HG03175 (cell line): Measurements from ENCODE around the gene ZSCAN10.

Source experiments
- ATAC-seq: cut with Tn5 transposase; IDR thresholded peaks from one replicate; pipeline ENCODE4 v1.9.1; 2021; ENCODE audit warnings: mild to moderate bottlenecking, moderate library complexity; ENCODE audit not compliant: unreplicated experiment

ZSCAN10 gene

DNA sequence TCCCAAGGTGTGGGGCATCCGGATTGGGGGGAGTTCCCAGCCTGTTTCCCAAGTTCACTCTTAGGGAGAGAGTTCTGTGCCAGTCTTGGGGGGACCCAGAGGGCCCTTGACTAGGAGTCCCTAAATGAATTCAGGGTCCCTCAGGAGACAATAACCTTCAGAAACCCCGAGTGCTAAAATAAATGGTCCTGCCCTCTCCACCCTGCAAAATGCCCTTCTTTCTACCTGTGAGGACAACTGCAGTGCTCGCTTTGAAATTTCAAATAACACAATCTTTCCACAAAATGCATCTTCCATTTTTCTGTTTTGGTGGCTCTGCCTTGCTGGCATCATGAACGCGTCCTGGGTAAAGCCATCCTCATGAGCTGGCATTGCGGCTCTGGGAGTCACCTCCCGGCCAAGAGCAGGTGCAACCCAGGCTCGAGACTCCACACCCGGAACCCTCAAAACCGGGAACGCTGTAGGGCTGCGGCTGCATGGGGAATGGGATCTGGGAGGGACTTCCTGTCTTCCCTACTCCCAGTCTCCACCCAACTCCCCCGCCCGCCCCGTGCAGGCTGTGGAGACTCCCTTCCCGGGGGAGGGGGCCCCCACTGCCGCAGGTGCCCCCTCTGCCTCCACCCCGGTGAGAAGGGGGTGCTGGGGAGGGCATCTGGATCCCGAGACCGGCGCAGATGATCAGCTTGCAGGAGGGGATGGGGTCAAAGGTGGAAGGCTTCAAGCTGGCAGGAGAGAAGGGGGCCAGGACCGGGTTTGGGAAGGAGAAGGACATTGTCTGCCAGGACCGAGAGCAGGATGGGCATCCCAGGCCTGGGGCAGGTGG, 13.2 kb upstream of the ZSCAN10 start, which contains the start of gene ZNF205:
ZNF205 (plus strand) TSS at position 529 of the 823 bp plus-strand sequence. CDS start 845 bp downstream, outside the sequence.
- no peak for ATAC-seq

DNA sequence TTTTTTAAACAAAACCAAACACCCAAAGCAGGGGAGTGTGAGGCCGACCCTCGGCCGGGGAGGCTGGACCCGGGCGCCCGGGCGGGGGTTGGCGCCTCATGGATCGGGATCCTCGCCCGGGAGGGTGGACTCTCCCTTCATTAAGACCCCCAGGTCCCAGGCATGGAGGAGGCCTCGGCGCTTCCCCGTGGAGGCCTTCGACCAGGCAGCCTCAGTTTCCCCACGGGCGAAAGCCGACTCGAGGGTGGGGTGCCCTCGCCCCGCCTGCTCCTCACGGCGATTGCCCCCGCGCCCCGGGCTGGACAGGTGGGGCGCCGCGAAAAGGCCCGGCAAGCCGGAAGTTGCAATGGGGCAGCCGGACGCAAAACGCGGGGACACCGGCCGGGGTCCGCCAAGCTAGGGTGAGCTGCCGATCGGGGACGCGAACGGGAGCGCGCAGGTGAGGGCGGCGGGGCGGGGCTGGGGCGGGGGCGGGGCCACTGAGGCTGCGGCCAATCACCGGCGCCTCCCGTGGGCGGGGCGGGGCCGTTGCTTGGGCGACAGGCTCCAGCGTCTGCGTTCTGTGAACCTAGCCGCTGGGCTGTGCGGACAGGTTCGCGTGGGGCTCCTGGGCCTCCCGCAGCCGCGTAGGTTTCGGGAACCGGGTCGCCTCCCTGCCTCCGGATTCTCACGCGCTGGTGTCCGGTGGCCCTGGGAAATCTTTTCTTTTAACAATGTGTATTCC, 7.3 kb upstream of the ZSCAN10 start:
- peak; percentile 87 for ATAC-seq

DNA sequence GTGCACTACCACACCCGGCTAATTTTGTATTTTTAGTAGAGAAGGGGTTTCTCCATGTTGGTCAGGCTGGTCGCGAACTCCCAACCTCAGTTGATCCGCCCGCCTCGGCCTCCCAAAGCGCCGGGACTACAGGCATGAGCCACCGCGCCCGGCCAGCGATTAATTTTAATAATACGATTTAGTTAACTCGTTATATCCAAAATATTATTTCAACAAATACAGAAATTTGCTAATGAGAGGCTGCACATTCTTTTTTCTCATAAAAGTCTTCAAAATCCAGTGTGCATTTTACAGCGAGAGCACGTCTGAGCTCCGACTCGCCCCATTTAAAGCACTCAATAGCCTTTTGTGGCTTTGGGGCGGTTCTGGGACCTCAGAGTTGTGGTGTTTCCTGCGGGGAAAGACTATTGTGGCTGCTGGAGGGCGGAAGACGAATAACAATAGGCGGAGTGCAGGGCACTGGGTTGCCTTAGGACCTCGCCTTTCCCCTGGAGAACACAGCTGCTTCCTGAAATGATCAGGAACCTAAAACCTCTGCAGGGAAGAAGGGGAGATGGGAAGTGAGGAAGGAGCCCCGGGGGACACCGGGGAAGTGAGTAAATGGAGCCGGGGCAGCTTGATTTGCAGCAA, 2.9 kb upstream of the ZSCAN10 start:
- ATAC-seq: no peak

DNA sequence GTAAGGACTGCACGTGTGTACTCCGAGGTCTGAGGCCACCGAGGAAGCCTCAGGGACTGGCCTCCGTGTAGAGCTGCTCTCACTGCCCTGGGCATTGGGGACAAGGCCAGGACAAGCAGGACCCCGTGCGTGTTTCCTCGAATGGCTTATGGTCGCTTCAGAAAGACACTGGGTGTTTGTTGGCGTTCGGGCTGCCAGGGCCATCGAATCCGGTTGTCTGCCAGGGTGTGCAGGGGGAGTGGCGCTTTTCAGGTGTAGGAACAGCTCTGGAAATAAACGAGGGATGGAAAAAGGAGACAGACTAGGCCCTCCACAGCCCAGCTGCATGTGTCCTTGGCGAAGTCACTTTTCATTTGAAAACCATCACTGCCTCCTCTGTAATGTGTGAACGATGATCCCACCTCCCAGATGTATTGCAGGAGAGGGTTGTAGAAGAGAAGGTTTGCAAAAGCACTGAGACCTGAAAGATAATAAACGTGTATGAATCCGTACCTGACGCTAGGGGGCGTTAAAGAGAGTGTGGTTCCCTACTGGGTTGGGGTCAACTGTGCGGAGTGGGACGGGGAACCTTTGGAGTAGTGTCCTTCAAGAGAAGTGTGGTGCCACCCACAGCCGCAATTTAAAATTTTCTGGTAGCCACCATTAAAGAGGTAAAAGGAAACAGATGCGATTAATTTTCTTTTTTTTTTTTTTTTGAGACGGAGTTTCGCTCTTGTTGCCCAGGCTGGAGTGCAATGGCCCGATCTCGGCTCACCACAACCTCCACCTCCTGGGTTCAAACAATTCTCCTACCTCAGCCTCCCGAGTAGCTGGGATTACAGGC, 2.1 kb upstream of the ZSCAN10 start:
- no peak for ATAC-seq

DNA sequence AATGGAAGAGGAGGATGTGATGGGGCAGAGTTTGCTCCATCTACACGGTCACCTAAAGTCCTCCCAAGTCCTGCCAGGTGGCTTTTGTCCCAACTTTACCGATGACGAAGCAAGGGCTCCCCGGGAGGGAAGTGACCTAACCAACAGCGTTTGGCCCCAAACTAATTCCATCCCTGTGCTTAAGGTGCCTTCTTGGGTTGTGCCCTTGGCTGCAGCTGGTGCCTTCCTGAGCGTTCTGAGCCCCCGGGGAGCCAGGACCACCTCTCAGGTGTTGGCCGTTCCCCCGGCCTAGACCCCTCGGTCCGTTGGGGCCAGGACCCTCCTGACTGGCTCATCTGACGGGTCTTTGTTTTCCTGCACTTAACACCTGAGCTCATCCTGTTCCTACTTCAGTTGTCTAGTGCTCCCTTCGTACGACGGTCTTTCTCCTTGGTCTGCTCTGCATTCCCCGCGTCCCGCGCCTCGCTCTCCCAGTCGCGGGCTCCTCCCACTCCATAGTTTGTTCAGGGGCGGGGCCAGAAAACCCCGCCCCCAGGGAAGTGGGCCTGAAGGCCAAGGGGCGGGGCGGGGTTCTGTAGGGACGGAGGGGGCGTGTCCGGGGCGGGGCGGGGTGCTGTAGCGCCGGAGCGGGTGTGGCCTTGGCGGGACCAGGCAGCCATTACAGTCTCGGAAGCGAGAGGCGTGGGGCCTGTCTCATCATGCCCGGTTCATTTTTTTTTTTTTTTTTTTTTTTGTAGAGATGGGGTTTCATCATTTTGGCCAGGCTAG, 822 bp upstream of the ZSCAN10 start:
- ATAC-seq: peak; percentile 61

DNA sequence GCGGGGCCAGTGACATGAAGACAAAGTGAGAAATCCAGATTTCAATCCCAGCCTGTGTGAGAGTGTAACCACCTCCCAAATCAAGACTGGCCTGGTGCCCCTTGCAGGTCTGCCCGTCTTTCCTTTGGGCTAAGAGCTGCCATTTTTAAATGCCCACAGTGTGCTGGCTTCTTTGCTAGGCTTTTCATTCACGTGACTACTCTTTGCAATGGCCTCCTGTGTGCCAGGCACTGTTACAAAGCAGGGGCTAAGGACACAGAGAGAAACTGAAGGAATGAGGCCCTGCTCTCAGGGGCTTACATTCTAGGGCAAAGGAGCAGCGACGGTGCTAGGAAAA, 269 bp upstream of the ZSCAN10 start:
- ATAC-seq: no peak

DNA sequence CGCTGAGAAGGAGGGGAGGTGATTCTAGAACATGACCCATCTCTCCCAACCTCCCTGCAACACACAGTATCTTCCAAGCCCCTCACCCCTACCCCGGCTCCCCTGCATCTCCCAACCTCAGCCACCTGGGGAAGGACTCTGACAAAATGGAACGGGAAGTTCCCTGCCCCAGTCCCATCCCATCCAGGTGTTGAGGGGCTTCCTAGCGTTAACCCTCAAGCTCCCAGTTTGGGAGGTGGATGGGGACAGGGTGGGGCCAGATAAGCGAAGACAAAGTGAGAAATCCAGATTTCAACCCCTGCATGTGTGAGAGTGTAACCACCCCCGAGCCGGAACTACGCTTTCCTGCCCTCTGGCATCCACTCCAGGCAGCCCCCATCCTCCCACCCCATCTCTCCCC, 1.8 kb downstream of the ZSCAN10 start:
- no peak for ATAC-seq

DNA sequence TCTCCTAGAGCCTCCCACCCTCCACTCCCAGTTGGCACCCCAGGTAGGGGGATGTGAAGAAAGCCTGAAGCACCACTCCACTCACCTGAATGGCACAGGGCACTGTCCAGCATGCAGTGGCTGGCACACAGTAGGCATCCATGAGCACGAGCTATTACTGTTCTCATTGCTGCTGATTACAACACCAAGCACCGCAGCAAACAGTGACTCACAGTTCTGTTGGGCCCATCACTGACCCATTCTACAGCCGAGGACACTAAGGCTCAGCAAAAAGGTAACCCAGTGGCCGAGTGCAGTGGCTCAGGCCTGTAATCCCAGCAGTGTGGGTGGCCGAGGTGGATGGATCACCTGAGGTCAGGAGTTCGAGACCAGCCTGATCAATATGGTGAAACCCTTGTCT, 2.7 kb downstream of the ZSCAN10 start:
- no peak for ATAC-seq

DNA sequence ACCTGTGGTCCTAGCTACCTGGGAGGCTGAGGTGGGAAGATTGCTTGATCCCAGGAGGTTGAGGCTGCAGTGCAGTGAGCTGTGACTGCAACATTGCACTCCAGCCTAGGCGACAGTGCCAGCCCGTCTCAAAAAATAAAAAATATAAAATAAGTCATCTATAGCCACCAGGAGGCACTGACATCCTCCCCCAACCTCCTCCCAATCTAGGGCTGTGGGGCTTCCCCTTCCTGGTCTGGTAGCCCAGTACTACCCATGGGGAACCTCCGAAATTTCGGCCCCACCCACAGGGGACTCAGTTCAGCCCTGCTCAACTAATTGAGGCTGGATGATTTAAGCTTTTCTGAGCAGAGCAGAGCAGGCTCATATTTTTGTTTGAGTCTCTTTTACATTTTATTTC, 3.2 kb downstream of the ZSCAN10 start:
- ATAC-seq: no peak

DNA sequence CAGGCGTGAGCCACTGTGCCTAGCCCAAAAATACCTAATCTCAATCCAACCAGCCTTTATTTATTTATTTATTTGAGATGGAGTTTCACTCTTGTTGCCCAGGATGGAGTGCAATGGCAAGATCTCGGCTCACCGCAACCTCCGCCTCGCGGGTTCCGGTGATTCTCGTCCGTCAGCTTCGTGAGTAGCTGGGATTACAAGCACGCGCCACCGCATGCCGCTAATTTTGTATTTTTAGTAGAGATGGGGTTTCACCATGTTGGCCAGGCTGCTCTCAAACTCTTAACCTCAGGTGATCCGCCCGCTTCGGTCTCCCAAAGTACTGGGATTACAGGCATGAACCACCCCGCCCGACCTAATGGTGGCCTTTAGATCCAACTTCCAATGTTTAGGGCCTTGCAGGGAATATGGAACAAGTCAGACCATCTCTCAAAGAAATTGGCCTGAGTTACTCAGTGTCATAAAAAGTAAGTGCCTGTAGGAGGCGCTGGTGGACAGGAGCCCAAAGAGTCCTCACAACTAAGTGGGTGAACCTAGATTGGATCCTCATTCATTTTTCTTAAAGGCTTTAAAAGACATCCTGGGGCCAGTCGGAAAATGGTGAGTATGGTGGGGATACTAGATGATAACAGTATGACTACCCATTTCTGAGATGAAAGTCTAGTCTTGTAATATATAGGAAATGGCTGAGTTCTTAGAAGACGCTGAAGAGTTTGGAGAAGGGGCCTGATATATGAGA, 4.6 kb downstream of the ZSCAN10 start:
- ATAC-seq: no peak

DNA sequence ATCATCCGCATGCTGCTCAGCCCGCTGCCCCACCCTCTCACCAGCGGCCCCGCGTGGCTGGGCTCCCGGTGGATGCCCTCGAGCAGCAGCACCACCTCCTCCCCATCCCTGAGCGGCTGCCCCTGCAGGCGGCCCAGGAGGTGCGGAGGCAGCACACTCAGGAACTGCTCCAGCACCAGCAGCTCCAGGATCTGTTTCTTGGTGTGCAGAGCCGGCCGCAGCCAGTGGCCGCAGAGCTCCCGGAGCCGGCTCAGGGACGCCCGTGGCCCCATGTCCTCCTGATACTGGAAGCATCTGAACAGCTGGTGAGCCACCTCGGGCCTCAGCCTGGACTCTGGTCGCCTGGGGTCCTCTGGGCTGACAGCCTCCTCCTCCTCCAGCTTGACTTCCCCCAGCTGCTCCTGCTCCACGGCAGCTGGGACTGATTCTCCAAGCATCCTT, 6.6 kb downstream of the ZSCAN10 start:
- no peak for ATAC-seq

DNA sequence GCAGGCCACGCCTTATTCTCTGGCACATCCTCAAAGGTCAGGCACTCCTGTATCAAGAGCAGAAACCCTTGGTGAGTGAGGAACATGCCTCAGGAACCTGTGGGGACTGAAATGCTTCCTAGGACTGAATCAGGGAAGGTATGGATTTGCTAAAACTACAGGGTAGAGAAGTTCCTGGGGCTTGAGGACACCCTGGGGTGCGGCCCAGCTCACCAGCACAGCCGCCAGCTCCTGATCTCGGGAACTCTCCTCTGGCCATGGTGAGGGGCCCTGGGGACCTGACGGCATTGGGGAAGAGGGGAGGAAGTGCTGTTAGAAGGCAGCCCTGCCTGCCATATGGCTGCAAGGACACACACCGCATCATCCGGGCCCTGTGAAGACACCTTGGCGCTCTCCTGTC, 7.5 kb downstream of the ZSCAN10 start:
- no peak for ATAC-seq

DNA sequence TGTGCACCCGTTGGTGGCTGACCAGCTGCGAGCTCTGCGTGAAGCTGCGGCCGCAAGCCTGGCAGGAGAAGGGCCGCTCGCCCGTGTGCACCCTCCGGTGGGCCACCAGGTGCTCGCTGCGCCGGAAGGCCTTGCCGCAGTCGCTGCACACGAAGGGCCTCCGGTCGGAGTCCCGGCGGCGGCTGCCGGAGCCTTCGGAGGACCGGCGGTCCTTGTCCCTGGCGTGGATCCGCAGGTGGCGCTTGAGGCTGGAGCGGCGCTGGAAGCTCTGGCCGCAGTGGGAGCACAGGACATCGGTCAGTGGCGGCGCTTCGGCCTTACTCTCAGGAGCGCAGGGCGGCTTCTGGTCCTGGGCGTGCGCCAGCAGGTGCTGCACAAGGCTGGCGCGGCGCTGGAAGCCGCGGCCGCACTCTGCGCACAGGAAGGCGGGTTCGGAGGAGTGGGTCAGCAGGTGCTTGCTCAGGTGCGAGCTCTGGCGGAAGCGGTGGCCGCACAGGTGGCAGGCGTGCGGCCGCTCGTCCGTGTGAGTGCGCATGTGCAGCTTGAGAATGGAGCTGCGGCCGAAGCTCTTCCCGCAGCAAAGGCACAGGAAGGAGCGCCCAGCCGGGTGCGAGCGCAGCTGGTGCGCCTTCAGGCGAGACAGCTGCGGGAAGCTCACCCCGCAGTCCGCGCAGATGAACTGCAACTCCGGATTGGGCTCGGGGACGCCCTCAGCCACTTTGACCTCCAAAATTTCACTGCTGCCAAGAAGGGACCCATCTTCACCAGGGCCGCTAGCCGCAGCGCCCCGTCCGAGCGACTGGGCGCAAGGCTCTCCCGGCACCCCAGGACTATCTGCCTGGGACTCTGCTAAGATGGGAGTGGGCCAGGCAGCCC, 9.1 kb downstream of the ZSCAN10 start:
- ATAC-seq: no peak

DNA sequence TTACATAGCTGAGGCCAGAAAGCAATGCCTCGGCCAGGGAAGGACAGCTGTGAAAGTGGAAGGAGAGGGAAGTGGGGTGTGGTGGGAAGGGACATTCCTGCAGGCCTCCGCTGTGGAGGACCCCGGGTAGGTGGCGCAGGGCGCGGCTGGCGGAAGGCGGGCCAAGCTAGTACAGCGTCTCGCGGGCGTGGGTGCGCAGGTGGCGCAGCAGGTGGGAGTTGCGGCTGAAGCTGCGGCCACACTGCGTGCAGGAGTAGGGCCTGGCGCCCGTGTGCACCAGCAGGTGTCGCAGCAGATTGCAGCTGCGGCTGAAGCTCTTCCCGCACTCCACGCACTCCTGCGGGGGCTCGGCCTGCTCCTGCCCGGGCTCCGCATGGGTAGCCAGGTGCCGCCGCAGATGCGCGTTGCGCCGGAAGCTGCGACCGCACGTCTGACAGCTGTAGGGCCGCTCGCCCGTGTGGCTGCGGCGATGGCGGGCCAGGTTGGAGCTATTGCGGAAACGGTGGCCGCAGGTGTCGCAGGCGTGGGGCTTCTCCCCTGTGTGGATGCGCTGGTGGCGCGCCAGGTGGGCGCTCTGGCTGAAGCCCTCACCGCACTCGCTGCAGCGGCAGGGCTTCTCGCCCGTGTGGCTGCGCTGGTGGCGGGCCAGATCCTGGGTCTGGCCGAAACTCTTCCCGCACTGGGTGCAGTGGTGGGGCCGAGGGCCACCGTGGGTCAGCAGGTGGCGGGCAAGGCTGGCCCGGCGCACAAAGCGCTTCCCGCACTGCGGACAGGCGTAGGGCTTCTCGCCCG, 10.0 kb downstream of the ZSCAN10 start:
- ATAC-seq: no peak

DNA sequence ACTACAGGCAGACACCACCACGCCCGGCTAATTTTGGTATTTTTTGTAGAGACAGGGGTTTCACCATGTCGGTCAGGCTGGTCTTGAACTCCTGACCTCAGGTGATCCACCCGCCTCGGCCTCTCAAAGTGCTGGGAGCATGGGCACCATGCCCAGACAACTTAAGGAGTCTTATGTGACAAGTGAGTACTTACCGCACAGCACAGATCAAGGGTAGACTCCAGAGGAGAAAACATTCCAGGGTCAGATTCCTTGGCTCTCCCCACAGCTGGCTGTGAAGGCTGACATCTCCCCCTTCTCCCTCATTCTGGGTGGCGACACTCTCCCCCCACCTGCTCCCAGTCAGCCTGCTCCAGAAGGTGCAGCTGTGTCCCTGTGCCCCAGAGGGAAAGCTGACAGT, 10.6 kb downstream of the ZSCAN10 start:
- ATAC-seq: no peak

DNA sequence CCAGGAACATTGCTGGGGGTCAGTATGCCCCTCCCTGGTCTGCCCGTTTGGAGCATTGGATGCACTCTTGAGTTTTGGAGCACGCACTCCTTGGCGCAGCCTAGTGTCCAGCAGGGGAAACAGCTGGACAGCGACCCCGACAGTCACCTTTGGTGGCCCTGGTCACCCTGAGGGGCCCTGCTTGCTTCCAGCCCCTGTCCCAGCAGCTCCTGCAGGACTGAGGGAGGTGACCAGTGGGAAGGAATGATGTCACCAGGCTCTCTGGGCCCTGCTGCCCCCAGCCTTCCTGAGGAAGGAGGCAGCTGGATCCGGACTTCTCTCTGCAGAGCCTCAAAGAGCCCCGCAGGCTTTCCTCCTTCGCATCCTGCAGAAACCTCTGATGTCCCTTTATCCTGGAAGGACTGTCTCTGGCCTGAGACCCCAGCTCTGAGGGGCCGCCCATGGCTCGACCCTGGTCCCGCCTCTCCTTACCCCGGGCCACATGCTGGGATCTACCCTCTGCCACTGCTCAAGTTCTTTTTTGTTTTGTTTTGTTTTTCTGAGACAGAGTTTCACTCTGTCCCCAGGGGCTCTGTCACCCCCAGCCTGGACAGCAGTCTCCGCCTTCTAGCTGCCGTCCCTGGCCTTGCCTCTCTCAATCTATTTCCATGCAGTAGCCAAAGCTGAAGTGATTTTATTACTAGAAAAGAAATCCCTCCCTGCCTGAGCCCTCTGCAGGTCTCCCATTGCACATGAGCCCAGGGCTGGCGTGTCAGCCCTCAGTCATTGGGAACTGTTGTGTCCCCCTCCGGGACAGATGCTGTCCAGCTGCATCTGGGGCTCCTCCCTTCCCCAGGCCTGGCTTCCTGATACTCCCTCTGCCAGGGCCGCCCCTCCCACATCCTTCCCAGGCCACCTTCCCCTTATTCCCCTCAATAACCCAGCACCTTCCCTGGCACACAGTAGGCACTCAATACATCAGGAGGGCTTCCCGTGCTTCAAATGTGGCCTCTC, 11.6 kb downstream of the ZSCAN10 start:
- ATAC-seq: no peak
